ENCODE data around the gene PDLIM1. TPM values are rescaled to one million over a fixed set of nuclear protein-coding genes. Genes with fewer than 3 reads are reported as not detected.
A peak's percentile ranks its signal among the peaks of the same experiment; 100 is the strongest.

PDLIM1 gene
- total RNA-seq, 1 experiment from 2014 or later, result 55.6 TPM

DNA sequence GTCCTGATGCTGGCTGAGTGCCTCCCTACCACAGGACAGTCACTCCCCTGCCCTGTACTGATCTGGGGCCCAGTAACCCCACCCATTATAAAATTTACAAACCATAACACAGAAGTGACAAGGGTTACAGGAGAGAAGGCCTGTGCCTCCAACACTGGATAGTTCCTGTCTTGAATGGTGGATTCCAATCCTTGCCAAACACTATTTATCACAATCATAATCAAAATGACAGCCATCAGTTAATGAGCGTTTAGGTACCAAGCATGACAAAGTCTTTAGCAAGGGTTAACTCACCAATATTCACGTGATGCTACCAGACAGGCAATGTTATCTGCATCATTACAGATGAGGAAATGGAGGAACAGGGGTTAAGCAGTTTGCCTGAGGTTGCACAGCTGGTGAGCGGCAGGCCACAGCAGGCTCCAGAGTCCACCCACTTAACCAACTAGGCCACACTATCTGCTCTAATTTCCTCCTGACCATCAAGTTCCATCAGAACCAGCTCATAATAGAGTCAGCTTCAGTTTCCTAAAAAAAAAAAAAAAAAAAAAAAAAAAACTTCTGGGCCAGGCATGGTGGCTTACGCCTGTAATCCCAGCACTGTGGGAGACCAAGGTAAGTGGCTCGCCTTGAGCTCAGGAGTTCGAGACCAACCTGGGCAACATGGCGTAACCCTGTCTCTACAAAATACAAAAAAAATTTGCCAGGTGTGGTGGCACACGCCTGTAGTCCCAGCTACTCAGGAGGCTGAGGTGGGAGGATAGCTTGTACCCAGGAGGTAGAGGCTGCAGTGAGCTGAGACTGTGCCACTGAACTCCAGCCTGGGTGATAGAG lies 14.2 kb downstream of the PDLIM1 start:
- H3K4me3 ChIP-seq, result no peak overlapping the region
- H3K4me1 ChIP-seq (replicated peaks), result peaks cover 66% of the 10 kb centered on the region
- H3K27me3 ChIP-seq (replicated peaks), result no peaks in the 10 kb centered on the region
- peaks cover 10% of the 10 kb centered on the region; the same call in 1 of the 2 replicates for H3K36me3 ChIP-seq
- peak in 1 of 2 experiments; percentile 17 for DNase-seq (ENCODE audit: low read depth in 1 of 2, low spot score in 2 of 2)
- H3K27ac ChIP-seq, result no peak overlapping the region
- no peaks in the 10 kb centered on the region for H3K9me3 ChIP-seq (replicated peaks)

- H3K27me3 ChIP-seq (replicated peaks), result no peaks in the 10 kb centered on the region
- H3K4me1 ChIP-seq (replicated peaks), result peaks cover 65% of the 10 kb centered on the region
- H3K36me3 ChIP-seq, result peaks cover 16% of the 10 kb centered on the region
- H3K27ac ChIP-seq, result no peak overlapping the region
- DNase-seq (ENCODE audit: low read depth in 1 of 2, low spot score in 2 of 2), result no peak
- H3K4me3 ChIP-seq, result no peak overlapping the region
- H3K9me3 ChIP-seq (replicated peaks), result no peaks in the 10 kb centered on the region
Observed at GRCh38 chr10:95275726-95276366, 15.0 kb downstream of the PDLIM1 start.

- peaks cover 32% of the 10 kb centered on the region for H3K36me3 ChIP-seq
- DNase-seq (ENCODE audit: low read depth in 1 of 2, low spot score in 2 of 2), result peak; percentile 84 to 89
- H3K27ac ChIP-seq, result peak overlapping the region; percentile 64
- H3K4me3 ChIP-seq, result no peak overlapping the region
- H3K9me3 ChIP-seq (replicated peaks), result no peaks in the 10 kb centered on the region
- H3K27me3 ChIP-seq (replicated peaks), result no peaks in the 10 kb centered on the region
- H3K4me1 ChIP-seq (replicated peaks), result peaks cover 43% of the 10 kb centered on the region
Observed at GRCh38 chr10:95273393-95274312, 17.1 kb downstream of the PDLIM1 start.

- peaks cover 17% of the 10 kb centered on the region for H3K4me1 ChIP-seq (replicated peaks)
- H3K27ac ChIP-seq, result no peak overlapping the region
- no peaks in the 10 kb centered on the region for H3K9me3 ChIP-seq (replicated peaks)
- peak in 1 of 2 experiments; percentile 23 for DNase-seq (ENCODE audit: low read depth in 1 of 2, low spot score in 2 of 2)
- no peaks in the 10 kb centered on the region for H3K27me3 ChIP-seq (replicated peaks)
- H3K36me3 ChIP-seq, result peaks cover 73% of the 10 kb centered on the region
- no peak overlapping the region for H3K4me3 ChIP-seq
Observed at GRCh38 chr10:95268438-95268837, 22.4 kb downstream of the PDLIM1 start.

DNA sequence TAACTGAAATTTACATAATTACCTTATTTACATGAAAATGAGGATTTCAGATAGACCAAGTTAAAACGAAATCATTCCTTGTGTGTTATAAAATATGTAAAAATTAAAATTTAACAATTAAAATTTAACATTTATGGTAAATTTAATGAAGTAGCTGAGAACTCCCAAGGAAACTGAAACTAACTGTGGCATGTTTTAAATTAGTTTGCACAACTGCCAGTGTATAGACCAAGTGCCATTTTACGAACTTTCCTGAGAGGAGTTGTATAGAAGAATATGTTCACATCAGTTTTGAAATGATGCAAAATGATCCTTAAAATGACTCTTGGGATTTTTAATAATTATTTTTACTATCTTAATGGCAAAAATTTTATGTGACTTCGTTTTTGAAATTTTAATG lies 23.6 kb downstream of the PDLIM1 start:
- DNase-seq (ENCODE audit: low read depth in 1 of 2, low spot score in 2 of 2), result no peak
- Histone ChIP-seq H3K4me1 (replicated peaks) (peaks cover 9% of the 10 kb centered on the region), H3K27me3 (replicated peaks) (no peaks in the 10 kb centered on the region), H3K27ac (peak overlapping the region; percentile 85), H3K36me3 (peaks cover 81% of the 10 kb centered on the region), H3K9me3 (replicated peaks) (no peaks in the 10 kb centered on the region), H3K4me3 (no peak overlapping the region)

GRCh38 chr10:95266674-95267095 lies 24.1 kb downstream of the PDLIM1 start:
- DNase-seq (ENCODE audit: low read depth in 1 of 2, low spot score in 2 of 2), result peak; percentile 40 to 71

DNA sequence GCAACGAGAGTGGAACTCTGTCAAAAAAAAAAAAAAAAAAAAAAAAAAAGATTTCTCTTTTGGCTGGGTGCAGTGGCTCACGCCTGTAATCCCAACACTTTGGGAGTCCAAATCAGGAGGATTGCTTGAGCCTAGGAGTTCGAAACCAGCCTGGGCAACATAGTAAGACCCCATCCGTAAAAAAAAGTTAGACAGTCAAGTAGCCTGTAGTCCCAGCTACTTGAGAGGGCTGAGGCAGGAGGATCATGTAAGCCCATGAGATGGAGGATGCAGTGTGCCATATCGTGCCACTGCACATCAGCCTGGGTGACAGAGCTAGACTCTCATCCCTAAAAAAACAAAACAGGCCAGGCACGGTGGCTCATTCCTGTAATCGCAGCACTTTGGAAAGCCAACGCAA lies 25.2 kb downstream of the PDLIM1 start:
- peaks cover 26% of the 10 kb centered on the region for H3K4me1 ChIP-seq (replicated peaks)
- peak in 1 of 2 experiments; percentile 17 for DNase-seq (ENCODE audit: low read depth in 1 of 2, low spot score in 2 of 2)
- H3K36me3 ChIP-seq, result peaks cover 79% of the 10 kb centered on the region
- H3K4me3 ChIP-seq, result no peak overlapping the region
- H3K27ac ChIP-seq, result no peak overlapping the region
- H3K27me3 ChIP-seq (replicated peaks), result no peaks in the 10 kb centered on the region
- H3K9me3 ChIP-seq (replicated peaks), result no peaks in the 10 kb centered on the region

More at GRCh38 chr10:95266674-95267095, 24.1 kb downstream of the PDLIM1 start:
- H3K9me3 ChIP-seq (replicated peaks), result no peaks in the 10 kb centered on the region
- peaks cover 84% of the 10 kb centered on the region for H3K36me3 ChIP-seq
- H3K4me3 ChIP-seq, result no peak overlapping the region
- H3K27ac ChIP-seq, result peak overlapping the region; percentile 85
- H3K4me1 ChIP-seq (replicated peaks), result peaks cover 14% of the 10 kb centered on the region
- no peaks in the 10 kb centered on the region for H3K27me3 ChIP-seq (replicated peaks)

DNA sequence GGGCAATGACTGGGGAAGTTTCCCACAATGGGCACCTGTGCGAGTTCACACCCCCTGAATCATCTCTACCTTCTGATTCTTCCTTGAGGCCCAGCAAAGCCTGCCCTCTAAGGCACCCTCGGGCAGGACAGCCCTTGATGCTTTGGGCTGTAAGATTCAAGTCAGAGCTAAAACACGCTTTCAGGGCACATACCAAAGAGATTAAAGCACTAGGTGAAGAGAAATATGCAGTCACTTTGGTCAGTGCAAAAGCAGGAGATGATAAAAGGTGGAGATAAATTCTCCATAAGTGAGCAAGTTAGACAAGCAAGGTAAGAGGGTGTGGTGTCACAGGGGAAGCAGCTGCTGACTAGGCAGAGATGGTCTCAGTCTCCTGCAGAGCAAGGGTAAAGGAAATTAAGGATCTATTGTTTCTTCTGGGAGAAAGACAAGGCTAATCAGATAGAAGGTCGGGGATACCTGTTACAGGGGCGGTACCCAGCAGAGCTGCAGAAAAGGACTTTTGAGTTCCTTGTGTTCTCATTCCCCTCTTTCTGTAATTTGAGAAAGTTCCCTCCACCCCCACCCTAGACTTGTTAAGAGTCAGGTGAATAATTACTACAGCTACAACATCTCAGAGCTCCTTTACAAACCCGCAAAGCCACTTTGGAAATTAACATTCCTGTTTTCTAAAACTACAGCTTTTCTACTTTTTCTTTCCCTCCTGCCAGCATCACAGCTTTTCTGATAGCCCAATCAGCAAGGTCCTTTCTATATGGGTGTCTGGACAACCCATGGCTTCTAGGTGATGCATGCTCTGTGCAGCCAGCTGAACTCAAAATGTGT lies 26.4 kb downstream of the PDLIM1 start:
- H3K9me3 ChIP-seq (replicated peaks), result no peaks in the 10 kb centered on the region
- peaks cover 79% of the 10 kb centered on the region for H3K36me3 ChIP-seq
- no peak overlapping the region for H3K27ac ChIP-seq
- peaks cover 35% of the 10 kb centered on the region for H3K4me1 ChIP-seq (replicated peaks)
- no peak overlapping the region for H3K4me3 ChIP-seq
- no peak for DNase-seq (ENCODE audit: low read depth in 1 of 2, low spot score in 2 of 2)
- H3K27me3 ChIP-seq (replicated peaks), result no peaks in the 10 kb centered on the region

DNA sequence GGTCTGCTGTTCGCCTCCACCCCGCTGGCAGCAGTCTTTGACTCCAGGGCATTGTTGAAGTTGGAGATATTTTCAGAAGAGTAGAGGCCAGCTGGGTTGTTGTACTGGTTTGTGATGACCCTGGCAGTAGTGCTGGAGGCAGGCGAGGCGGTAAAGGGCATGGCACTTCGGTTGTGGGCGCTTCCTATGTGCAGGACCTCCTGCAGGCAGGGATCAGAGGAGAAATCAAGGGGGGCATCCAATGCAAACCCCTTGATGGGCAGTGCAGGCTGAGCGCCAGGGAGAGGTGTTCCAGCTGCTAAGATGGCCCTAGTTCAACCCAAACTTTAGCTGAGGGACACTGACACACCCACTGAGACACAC lies 27.0 kb downstream of the PDLIM1 start:
- peak in 1 of 2 experiments; percentile 36 for DNase-seq (ENCODE audit: low read depth in 1 of 2, low spot score in 2 of 2)
- Histone ChIP-seq H3K27ac (no peak overlapping the region), H3K9me3 (replicated peaks) (no peaks in the 10 kb centered on the region), H3K36me3 (peaks cover 80% of the 10 kb centered on the region), H3K4me1 (replicated peaks) (peaks cover 35% of the 10 kb centered on the region), H3K4me3 (no peak overlapping the region), H3K27me3 (replicated peaks) (no peaks in the 10 kb centered on the region)

GRCh38 chr10:95262763-95263518 lies 27.9 kb downstream of the PDLIM1 start:
- Histone ChIP-seq H3K27me3 (replicated peaks) (no peaks in the 10 kb centered on the region), H3K4me1 (replicated peaks) (peaks cover 35% of the 10 kb centered on the region), H3K27ac (no peak overlapping the region), H3K4me3 (no peak overlapping the region), H3K36me3 (peaks cover 80% of the 10 kb centered on the region), H3K9me3 (replicated peaks) (no peaks in the 10 kb centered on the region)
- peak in 1 of 2 experiments; percentile 15 for DNase-seq (ENCODE audit: low read depth in 1 of 2, low spot score in 2 of 2)

DNA sequence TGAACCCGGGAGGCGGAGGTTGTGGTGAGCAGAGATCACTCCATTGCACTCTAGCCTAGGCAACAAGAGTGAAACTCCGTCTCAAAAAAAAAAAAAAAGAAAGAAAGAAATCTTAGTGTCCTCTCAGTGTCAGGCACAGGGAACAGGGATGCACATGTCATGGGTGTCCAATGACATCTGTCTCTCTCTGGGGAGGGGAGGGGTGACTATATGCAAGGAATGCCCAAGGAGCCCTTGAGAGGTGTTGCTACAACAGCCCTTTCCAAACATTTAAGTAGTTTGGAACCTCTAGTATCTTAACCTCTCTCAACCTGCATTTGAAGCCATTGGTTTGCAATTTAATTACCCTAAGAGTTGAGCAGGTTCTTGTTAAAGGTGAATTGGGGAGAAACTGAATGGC lies 28.9 kb downstream of the PDLIM1 start:
- Histone ChIP-seq H3K4me1 (replicated peaks) (peaks cover 34% of the 10 kb centered on the region), H3K36me3 (peaks cover 80% of the 10 kb centered on the region), H3K9me3 (replicated peaks) (no peaks in the 10 kb centered on the region), H3K4me3 (no peak overlapping the region), H3K27me3 (replicated peaks) (no peaks in the 10 kb centered on the region), H3K27ac (peak overlapping the region; percentile 99)
- DNase-seq (ENCODE audit: low read depth in 1 of 2, low spot score in 2 of 2), result no peak

DNA sequence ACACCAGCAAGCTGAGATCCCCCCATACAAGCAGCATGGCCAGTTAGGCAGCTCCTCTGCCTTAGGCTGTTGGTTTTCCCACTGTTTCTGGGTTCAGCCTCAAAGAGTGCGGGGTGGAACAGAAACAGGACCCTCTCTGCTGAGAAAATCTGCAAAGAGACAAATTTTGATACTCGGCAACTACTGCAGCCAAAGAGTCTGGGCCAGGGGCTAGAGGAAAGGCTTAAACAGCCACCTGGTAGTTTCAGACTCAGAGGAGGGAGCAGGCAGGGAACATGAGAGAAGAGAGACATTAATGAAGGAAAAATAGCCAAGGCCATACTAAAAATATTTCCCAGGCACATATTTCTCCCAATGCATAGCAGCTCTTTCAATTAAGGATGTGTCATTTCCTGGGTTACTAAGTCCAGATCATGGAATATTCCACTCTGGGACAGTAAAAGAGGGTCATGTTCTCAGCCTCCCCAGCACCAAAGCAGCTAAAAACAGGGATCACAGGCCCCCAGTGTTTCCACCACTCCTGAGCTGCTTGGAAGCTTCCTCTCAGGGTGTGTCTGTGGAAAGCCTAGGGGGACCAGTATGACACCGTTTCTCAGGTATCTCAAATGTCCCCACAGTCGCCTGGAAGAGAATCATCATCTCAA lies 29.8 kb downstream of the PDLIM1 start:
- H3K27ac ChIP-seq, result peak overlapping the region; percentile 99
- H3K4me1 ChIP-seq (replicated peaks), result peaks cover 27% of the 10 kb centered on the region
- H3K9me3 ChIP-seq (replicated peaks), result no peaks in the 10 kb centered on the region
- no peaks in the 10 kb centered on the region for H3K27me3 ChIP-seq (replicated peaks)
- peaks cover 78% of the 10 kb centered on the region for H3K36me3 ChIP-seq
- H3K4me3 ChIP-seq, result no peak overlapping the region
- DNase-seq (ENCODE audit: low read depth in 1 of 2, low spot score in 2 of 2), result peak; percentile 41 to 79
